Measurements from ENCODE around the gene ZNF804B. TPM values are rescaled to one million over a fixed set of nuclear protein-coding genes. Genes with fewer than 3 reads are reported as not detected.

Gene ZNF804B
- total RNA-seq, 2 donors from 2014 or later: not detected

DNA sequence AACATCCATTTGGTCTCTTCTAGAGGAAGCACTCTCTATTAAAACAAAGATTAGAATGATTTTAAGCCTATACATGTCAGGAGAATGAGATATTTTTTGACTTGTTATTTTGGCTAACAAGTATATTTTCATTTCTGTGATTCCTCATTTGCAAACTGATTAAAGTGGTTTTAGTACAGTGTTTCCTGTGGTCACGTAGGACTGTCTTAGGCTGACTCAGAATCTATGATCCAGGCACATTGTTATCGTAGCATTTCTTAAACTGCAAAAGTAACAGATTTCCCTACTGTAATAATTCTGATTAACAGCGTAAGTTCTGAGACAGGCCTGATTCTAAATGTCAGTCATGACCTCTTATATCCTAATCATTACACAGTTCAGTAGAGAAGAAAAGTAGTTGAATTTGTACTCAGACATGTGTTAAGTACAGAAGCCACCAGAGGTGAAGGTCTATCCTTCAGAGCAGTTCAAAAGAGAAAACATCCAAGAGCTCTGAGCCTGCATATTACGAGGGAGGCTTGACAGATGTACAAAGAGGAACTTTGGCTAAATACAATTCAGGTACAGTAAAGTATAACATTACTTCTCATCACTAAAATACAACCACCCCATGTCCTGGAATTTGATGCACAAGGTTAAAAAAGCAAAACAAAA, 160.1 kb downstream of the ZNF804B start:
- DNase-seq: no peak
- H3K27ac ChIP-seq: no peak overlapping the region
- H3K36me3 ChIP-seq: no peaks in the 10 kb centered on the region
- TF ChIP-seq, protein P1, sequence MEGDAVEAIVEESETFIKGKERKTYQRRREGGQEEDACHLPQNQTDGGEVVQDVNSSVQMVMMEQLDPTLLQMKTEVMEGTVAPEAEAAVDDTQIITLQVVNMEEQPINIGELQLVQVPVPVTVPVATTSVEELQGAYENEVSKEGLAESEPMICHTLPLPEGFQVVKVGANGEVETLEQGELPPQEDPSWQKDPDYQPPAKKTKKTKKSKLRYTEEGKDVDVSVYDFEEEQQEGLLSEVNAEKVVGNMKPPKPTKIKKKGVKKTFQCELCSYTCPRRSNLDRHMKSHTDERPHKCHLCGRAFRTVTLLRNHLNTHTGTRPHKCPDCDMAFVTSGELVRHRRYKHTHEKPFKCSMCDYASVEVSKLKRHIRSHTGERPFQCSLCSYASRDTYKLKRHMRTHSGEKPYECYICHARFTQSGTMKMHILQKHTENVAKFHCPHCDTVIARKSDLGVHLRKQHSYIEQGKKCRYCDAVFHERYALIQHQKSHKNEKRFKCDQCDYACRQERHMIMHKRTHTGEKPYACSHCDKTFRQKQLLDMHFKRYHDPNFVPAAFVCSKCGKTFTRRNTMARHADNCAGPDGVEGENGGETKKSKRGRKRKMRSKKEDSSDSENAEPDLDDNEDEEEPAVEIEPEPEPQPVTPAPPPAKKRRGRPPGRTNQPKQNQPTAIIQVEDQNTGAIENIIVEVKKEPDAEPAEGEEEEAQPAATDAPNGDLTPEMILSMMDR (IDR thresholded peaks at IDR 0.05): no peak
- H3K4me3 ChIP-seq: no peak overlapping the region
- no peak overlapping the region for H3K9ac ChIP-seq (ENCODE audit: low read depth in 2 of 2, low read length in 2 of 2)
- intact Hi-C loops (cut with DNase I): no loop called here
- H3K9me3 ChIP-seq: no peaks in the 10 kb centered on the region
- H3K27me3 ChIP-seq: no peaks in the 10 kb centered on the region
- no peaks in the 10 kb centered on the region for H3K4me1 ChIP-seq

DNA sequence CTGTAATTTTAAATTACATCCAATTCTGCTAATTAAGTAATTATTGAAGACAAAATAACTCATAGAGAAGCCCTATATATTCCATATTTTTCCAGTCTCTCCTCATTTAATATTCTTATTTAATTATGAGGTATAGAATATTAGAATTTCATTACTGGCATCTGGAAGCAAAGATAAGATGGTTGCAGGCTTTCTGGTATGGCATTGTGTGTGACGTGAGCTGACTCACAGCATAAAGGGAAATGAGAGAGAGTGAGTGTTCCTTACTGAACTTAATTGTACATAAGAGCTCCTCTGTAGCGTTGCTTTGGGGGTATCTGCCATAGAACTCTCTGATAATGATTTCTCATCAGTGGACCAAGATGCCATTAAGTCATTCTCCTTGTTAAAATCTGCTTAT, 163.4 kb downstream of the ZNF804B start:
- no peaks in the 10 kb centered on the region for H3K9me3 ChIP-seq
- no peak overlapping the region for H3K4me3 ChIP-seq
- intact Hi-C loops (cut with DNase I): no loop called here
- no peak for DNase-seq
- no peaks in the 10 kb centered on the region for H3K4me1 ChIP-seq
- H3K36me3 ChIP-seq: no peaks in the 10 kb centered on the region
- H3K9ac ChIP-seq (ENCODE audit: low read depth in 2 of 2, low read length in 2 of 2): no peak overlapping the region
- TF ChIP-seq, protein P1 (IDR thresholded peaks at IDR 0.05): no peak
- H3K27me3 ChIP-seq: no peaks in the 10 kb centered on the region
- no peak overlapping the region for H3K27ac ChIP-seq

DNA sequence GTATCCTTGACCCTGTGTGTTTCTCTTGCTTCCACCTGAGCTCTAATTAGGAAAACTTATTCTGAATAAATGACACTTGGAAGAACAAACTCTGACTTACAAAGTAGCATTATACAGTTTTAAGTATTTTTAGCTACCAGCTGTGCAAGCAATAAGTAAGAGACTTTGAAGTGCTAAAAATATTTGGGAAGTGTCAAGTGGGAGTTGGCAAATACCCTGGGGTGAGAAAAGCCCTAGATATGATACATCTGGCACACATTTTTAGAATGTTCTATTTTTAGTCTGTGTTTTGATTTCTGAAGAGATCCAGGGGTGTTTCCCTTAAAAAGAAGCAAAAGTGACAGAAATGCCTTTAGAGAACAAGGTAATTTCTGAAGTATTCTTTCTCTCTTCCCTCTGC, 168.8 kb downstream of the ZNF804B start:
- H3K4me3 ChIP-seq: no peak overlapping the region
- H3K27me3 ChIP-seq: no peaks in the 10 kb centered on the region
- no peaks in the 10 kb centered on the region for H3K36me3 ChIP-seq
- no peaks in the 10 kb centered on the region for H3K4me1 ChIP-seq
- no peak overlapping the region for H3K27ac ChIP-seq
- no peaks in the 10 kb centered on the region for H3K9me3 ChIP-seq
- DNase-seq: no peak
- no peak overlapping the region for H3K9ac ChIP-seq (ENCODE audit: low read depth in 2 of 2, low read length in 2 of 2)
- intact Hi-C loops (cut with DNase I): no loop called here
- TF ChIP-seq, protein P1 (IDR thresholded peaks at IDR 0.05): no peak

DNA sequence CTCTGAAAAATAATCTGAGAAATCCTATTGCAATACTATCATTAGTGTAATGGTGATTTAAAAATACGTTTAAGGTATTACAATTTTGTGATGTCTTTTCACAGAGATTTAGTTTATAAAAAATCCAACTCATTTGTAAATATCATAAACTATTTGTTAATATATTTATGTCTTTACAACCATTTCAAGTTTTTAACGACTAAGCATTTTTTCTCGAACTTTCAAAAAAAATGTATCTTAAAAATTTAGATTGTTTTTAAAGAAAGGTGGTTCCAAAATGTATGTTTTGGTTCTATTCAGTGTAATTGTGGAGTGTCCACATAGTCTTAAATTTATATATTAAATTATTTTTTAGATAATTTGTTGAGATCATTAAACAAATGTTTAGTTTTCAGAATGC, 170.2 kb downstream of the ZNF804B start:
- TF ChIP-seq, protein P1 (IDR thresholded peaks at IDR 0.05): no peak
- H3K27ac ChIP-seq: no peak overlapping the region
- intact Hi-C loops (cut with DNase I): no loop called here
- no peaks in the 10 kb centered on the region for H3K4me1 ChIP-seq
- H3K9ac ChIP-seq (ENCODE audit: low read depth in 2 of 2, low read length in 2 of 2): no peak overlapping the region
- H3K27me3 ChIP-seq: no peaks in the 10 kb centered on the region
- no peak for DNase-seq
- no peak overlapping the region for H3K4me3 ChIP-seq
- H3K9me3 ChIP-seq: no peaks in the 10 kb centered on the region
- H3K36me3 ChIP-seq: no peaks in the 10 kb centered on the region

DNA sequence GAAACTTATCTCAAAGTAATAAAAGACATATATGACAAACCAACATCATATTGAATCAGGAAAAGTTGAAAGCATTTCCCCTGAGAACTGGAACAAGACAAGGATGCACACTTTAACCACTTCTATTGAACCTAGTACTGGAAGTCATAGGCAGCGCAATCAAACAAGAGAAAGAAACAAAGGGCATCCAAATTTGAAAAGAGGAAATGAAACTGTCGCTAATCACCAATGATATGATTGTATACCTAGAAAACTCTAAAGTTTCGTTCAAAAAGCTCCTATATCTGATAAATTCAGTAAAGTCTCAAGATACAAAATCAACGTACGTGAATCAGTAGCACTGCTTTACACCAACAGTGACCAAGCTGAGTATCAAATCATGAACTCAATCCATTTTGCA, 173.8 kb downstream of the ZNF804B start:
- no peak overlapping the region for H3K4me3 ChIP-seq
- no peaks in the 10 kb centered on the region for H3K36me3 ChIP-seq
- no peaks in the 10 kb centered on the region for H3K9me3 ChIP-seq
- intact Hi-C loops (cut with DNase I): no loop called here
- H3K9ac ChIP-seq (ENCODE audit: low read depth in 2 of 2, low read length in 2 of 2): no peak overlapping the region
- H3K27me3 ChIP-seq: no peaks in the 10 kb centered on the region
- no peak overlapping the region for H3K27ac ChIP-seq
- DNase-seq: no peak
- TF ChIP-seq, protein P1 (IDR thresholded peaks at IDR 0.05): no peak
- H3K4me1 ChIP-seq: no peaks in the 10 kb centered on the region
